HL-60 (cell line): ENCODE data around the gene QRFP.
A peak's percentile ranks its signal among the peaks of the same experiment; 100 is the strongest.

ENCODE experiments used
- DNase-seq, 2 experiments: peaks; one replicate each; pipeline ENCODE4 v3.0.0-alpha.2; 2010 to 2020; ENCODE audit warnings: low read depth in 1 of 2, low spot score in 1 of 2
- H3K27ac ChIP-seq: fragments of 250-450 bp; sonication (Bioruptor Pico); replicated peaks from 2 replicates; pipeline ENCODE4 v1.5.1; 2020; ENCODE audit warnings: mild to moderate bottlenecking, moderate library complexity
- H3K27me3 ChIP-seq: fragments of 250-450 bp; sonication (Bioruptor Pico); 2 replicates; pipeline ENCODE4 v1.5.1; 2021; ENCODE audit warnings: mild to moderate bottlenecking, moderate library complexity; ENCODE audit not compliant: insufficient read depth, poor library complexity, severe bottlenecking
- H3K4me3 ChIP-seq: replicated peaks from 2 replicates; pipeline ENCODE4 v1.5.1; 2011; ENCODE audit warnings: mild to moderate bottlenecking, control low read depth, low read length; ENCODE audit not compliant: insufficient read depth
- CTCF ChIP-seq: IDR thresholded peaks from one replicate; pipeline ENCODE4 v1.5.1; 2011; ENCODE audit warnings: low read length, control low read depth, inconsistent platforms; ENCODE audit not compliant: insufficient read depth
- GABPA ChIP-seq: IDR thresholded peaks from 2 replicates; pipeline ENCODE4 v1.6.1; 2012; ENCODE audit warnings: low read depth
- POLR2AphosphoS5 ChIP-seq: IDR thresholded peaks from 2 replicates; pipeline ENCODE4 v1.6.1; 2012; ENCODE audit warnings: low read depth
- REST ChIP-seq: IDR thresholded peaks from 2 replicates; pipeline ENCODE4 v1.6.1; 2012; ENCODE audit warnings: low read depth; ENCODE audit not compliant: insufficient replicate concordance
- SPI1 ChIP-seq: IDR thresholded peaks from 2 replicates; pipeline ENCODE4 v1.6.1; 2012; ENCODE audit warnings: low read depth, mild to moderate bottlenecking, borderline replicate concordance

Gene QRFP

GRCh38 chr9:130869250-130869649, 27.4 kb downstream of the QRFP start:
- no peak for DNase-seq
- TF ChIP-seq SPI1 (no peak), GABPA (no peak), POLR2AphosphoS5 (no peak)
- Histone ChIP-seq H3K27me3 (no peaks in the 10 kb centered on the region), H3K27ac (no peak overlapping the region), H3K4me3 (no peak overlapping the region)

- no peak overlapping the region for H3K4me3 ChIP-seq
- TF ChIP-seq CTCF (no peak), POLR2AphosphoS5 (no peak), SPI1 (no peak), GABPA (no peak), REST (no peak)
- no peaks in the 10 kb centered on the region for H3K27me3 ChIP-seq
- no peak overlapping the region for H3K27ac ChIP-seq
- DNase-seq: no peak
Observed at GRCh38 chr9:130868230-130868629, 28.4 kb downstream of the QRFP start.

- Histone ChIP-seq H3K27ac (no peak overlapping the region), H3K4me3 (no peak overlapping the region), H3K27me3 (no peaks in the 10 kb centered on the region)
- DNase-seq: no peak
- TF ChIP-seq CTCF (no peak), POLR2AphosphoS5 (no peak), REST (no peak)
Observed at GRCh38 chr9:130867556-130867955, 29.1 kb downstream of the QRFP start.

- peak; percentile 43 for TF ChIP-seq CTCF
- TF ChIP-seq POLR2AphosphoS5: no peak
- Histone ChIP-seq H3K27me3 (no peaks in the 10 kb centered on the region), H3K4me3 (no peak overlapping the region), H3K27ac (no peak overlapping the region)
- DNase-seq: peak; percentile 43 to 77
Observed at GRCh38 chr9:130866474-130866965, 30.1 kb downstream of the QRFP start.
